GM18951 (cell line): ENCODE data around the gene SDC3.

Experiments
- POLR2A ChIP-seq: IDR thresholded peaks from 4 replicates; pipeline ENCODE4 v1.6.1; 2011; ENCODE audit warnings: mild to moderate bottlenecking; ENCODE audit not compliant: insufficient read length, insufficient read depth; ENCODE audit errors: extremely low read depth
- in situ Hi-C: fragments of 300-500 bp; cut with MboI; formaldehyde crosslinking; loops from one replicate; pipeline ENCODE4 v1.12.0; 2022; ENCODE audit warnings: low sequenced_read_pairs, mixed read lengths, inconsistent platforms; ENCODE audit not compliant: unreplicated experiment

The SDC3 gene

DNA sequence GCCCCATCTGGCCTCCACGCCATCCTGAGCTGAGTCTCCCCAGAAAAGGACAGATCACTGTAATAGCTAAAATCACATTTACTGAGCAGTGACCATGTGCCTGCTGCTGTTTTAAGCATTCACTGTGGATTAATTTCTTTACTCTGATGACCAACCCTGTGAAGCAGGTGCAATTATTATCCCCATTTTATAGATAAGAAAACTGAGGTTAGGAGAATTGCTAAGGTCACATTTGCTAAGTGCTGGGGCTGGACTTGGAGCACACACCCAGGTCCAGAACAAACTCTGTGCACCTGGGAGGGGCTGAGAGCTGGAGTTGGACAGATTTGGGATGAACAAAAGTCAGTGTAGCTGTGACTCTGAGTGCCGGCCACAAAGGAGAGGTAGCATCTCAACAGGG lies 58.0 kb downstream of the SDC3 start:
- in situ Hi-C loops = no loop called here
- no peak for TF ChIP-seq POLR2A

GRCh38 chr1:30848130-30848529 lies 60.4 kb downstream of the SDC3 start:
- in situ Hi-C loops = no loop called here
- TF ChIP-seq POLR2A = no peak

DNA sequence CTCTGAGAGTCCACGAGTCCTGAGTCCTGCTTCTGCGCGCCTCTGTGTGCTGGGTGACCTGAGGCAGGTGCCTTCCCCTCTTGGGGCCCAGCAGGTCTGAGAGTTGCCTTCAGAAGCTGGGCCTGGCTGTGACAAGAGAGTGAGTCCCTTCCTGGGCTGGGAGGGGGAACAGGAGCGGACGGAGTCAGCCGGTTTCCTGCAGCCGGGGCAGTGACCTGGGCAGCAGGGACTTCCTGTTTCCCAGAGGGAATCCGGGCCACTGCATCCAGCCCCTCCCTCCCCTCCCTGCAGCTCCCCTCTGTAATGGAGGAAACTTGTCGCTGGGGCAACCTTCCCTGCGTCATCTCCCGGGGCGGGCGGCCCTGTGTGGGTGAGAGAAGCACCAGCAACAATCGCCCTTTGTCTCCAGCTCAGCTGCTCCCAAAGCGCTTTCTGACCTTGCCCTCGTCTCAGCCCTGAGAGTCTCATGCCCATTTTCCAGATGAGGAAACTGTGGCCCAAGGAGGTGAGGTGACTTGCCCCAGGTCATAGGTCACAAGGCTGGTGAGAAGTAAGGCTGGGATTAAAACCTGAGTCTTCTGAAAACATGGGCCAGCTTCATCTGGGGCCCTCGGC lies 61.1 kb downstream of the SDC3 start:
- in situ Hi-C loops = no loop called here

DNA sequence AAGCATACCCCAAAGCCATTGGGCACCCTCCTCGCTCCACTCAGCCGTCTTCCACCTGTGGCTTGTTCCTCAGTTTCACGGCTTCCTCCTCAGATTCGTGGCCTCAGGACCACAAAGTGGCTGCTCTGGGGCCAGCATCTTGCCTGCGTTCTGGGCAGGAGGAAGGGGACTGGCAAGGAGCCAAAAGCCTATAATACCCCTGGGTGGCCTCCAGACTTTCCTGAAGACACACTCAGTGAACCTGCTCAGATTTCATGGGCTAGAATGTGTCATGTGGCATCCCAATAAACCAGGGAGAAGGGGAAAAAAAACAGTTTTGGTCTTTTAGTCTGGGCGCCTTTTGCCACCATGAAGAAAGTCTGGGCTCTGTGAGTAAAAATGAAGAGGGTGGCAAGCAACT lies 62.0 kb downstream of the SDC3 start:
- TF ChIP-seq POLR2A = no peak
- in situ Hi-C loops = no loop called here

More for the DNA sequence above, 61.1 kb downstream of the SDC3 start:
- TF ChIP-seq POLR2A = no peak

GRCh38 chr1:30845904-30846290 lies 62.7 kb downstream of the SDC3 start:
- in situ Hi-C loops = no loop called here
- no peak for TF ChIP-seq POLR2A

GRCh38 chr1:30845237-30845903 lies 63.2 kb downstream of the SDC3 start:
- in situ Hi-C loops = no loop called here
- no peak for TF ChIP-seq POLR2A

DNA sequence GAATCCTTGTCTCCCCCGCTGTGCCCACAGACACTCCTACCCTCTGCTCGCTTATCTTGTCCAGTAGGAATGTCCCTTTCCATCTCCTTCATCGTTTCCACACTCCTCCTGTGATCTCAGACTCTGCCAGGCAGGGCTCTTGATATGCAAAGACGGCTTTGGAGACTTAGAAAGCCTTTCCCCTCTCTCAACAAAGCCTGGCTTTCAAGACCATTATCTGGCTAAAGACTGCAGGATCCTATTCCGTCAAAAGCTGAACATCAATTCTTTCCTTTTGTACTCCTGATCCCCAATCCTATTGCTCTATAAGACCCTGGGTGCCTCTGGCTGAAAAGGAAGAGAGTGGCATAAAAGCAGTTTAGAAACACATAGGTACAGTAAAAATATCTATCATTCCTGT lies 63.9 kb downstream of the SDC3 start:
- no peak for TF ChIP-seq POLR2A
- in situ Hi-C loops = no loop called here

- in situ Hi-C loops = no loop called here
Measured at GRCh38 chr1:30842697-30843354, 65.7 kb downstream of the SDC3 start.

GRCh38 chr1:30840904-30841598 lies 67.5 kb downstream of the SDC3 start:
- in situ Hi-C loops = no loop called here
- no peak for TF ChIP-seq POLR2A

More at GRCh38 chr1:30842697-30843354, 65.7 kb downstream of the SDC3 start:
- TF ChIP-seq POLR2A = no peak

- TF ChIP-seq POLR2A = no peak
- in situ Hi-C loops = no loop called here
Measured at GRCh38 chr1:30839827-30840359, 68.7 kb downstream of the SDC3 start.

DNA sequence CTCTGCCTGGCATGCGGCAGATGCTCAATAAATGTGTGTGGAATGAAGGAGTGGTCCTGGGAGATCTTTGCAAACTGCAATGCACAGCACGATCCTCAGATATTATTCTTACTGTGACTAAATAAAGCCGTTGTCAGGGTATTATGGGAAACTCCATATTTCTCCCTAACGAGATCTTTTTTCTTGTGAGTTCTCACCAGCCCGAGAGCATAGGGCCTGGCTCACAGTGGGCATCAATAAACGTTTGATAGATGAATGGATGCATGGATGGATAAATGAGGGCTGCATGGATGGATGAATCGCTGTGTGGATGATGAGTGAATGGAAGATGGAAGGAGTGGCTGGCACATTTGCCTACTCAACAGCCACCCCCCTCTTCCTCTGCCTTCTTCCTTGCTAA lies 69.6 kb downstream of the SDC3 start:
- TF ChIP-seq POLR2A = no peak
- in situ Hi-C loops = no loop called here

DNA sequence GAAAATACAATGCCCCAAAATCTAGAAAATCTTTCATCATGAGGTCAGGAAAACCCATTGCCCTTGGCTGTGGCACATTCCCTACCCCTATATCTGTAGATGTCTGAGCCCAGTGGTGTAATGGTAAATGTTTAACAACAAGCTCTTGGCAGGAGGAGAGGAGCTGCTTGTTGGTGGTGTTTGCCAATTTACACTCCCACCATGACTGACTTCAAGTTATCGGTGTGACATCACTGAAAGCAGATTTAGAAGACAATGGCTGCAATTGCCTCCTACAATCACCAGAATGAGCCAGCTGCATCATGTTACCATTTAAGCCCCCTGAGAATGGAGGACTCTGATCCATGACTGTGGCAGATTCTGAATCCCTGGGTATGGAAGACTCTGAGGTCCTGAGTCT lies 70.9 kb downstream of the SDC3 start:
- TF ChIP-seq POLR2A = no peak
- in situ Hi-C loops = no loop called here

- no peak for TF ChIP-seq POLR2A
- in situ Hi-C loops = no loop called here
Measured at GRCh38 chr1:30834253-30834652, 74.3 kb downstream of the SDC3 start.
